ENCODE data around the gene ZNF729.
"Not testable (repeated sequence)": the region's sequence is repeated elsewhere in the genome, so short reads cannot be mapped to it uniquely, and the experiment has no call there.

The ZNF729 gene

GRCh38 chr19:22261596-22261995, 24.6 kb upstream of the ZNF729 start:
- H3K4me3 ChIP-seq: no peak overlapping the region
- TF ChIP-seq CTCF (IDR thresholded peaks at IDR 0.05): no peak
- H3K27ac ChIP-seq: no peak overlapping the region
- H3K9me3 ChIP-seq: peaks cover 0 to 3% (median 0%) of the 10 kb centered on the region in 3 donors
- DNase-seq: no peak
- no peaks in the 10 kb centered on the region for H3K27me3 ChIP-seq
- H3K4me1 ChIP-seq: no peaks in the 10 kb centered on the region
- intact Hi-C loops (cut with DNase I; ENCODE audit: low total_unique reads): no loop called here
- H3K36me3 ChIP-seq: no peaks in the 10 kb centered on the region

- no peak for DNase-seq
- H3K4me3 ChIP-seq: no peak overlapping the region
- no peak overlapping the region for H3K27ac ChIP-seq
- no peaks in the 10 kb centered on the region for H3K36me3 ChIP-seq
- TF ChIP-seq CTCF (IDR thresholded peaks at IDR 0.05): no peak
- H3K4me1 ChIP-seq: no peaks in the 10 kb centered on the region
- H3K27me3 ChIP-seq: no peaks in the 10 kb centered on the region
- intact Hi-C loops (cut with DNase I; ENCODE audit: low total_unique reads): no loop called here
- peaks cover 0 to 3% (median 0%) of the 10 kb centered on the region in 3 donors for H3K9me3 ChIP-seq
These were observed 23.1 kb upstream of the ZNF729 start for GRCh38 chr19:22263121-22263520.

GRCh38 chr19:22321554-22321953, 35.3 kb downstream of the ZNF729 start:
- H3K4me3 ChIP-seq; H3K27me3 ChIP-seq; DNase-seq; H3K4me1 ChIP-seq; intact Hi-C loops (cut with DNase I; ENCODE audit: low total_unique reads); H3K36me3 ChIP-seq; H3K27ac ChIP-seq: not testable (repeated sequence)
- H3K9me3 ChIP-seq: peaks cover 4 to 17% (median 7%) of the 10 kb centered on the region in 3 donors

GRCh38 chr19:22326219-22326618, 40.0 kb downstream of the ZNF729 start:
- H3K4me3 ChIP-seq: no peak overlapping the region
- H3K9me3 ChIP-seq: peaks cover 0 to 11% (median 0%) of the 10 kb centered on the region in 3 donors
- TF ChIP-seq CTCF (IDR thresholded peaks at IDR 0.05): no peak
- no peaks in the 10 kb centered on the region for H3K4me1 ChIP-seq
- H3K27me3 ChIP-seq: no peaks in the 10 kb centered on the region
- H3K27ac ChIP-seq: no peak overlapping the region
- DNase-seq: no peak
- intact Hi-C loops (cut with DNase I; ENCODE audit: low total_unique reads): no loop called here
- H3K36me3 ChIP-seq: no peaks in the 10 kb centered on the region

GRCh38 chr19:22327321-22327720, 41.1 kb downstream of the ZNF729 start:
- no peak overlapping the region for H3K4me3 ChIP-seq
- TF ChIP-seq CTCF (IDR thresholded peaks at IDR 0.05): no peak
- no peaks in the 10 kb centered on the region for H3K4me1 ChIP-seq
- no peaks in the 10 kb centered on the region for H3K36me3 ChIP-seq
- H3K27me3 ChIP-seq: no peaks in the 10 kb centered on the region
- peaks cover 0 to 7% (median 0%) of the 10 kb centered on the region in 3 donors for H3K9me3 ChIP-seq
- DNase-seq: no peak
- intact Hi-C loops (cut with DNase I; ENCODE audit: low total_unique reads): no loop called here
- H3K27ac ChIP-seq: no peak overlapping the region

GRCh38 chr19:22331521-22331920, 45.3 kb downstream of the ZNF729 start:
- Histone ChIP-seq H3K36me3 (no peaks in the 10 kb centered on the region), H3K4me1 (no peaks in the 10 kb centered on the region), H3K27ac (no peak overlapping the region), H3K9me3 (no peaks in the 10 kb centered on the region), H3K4me3 (no peak overlapping the region), H3K27me3 (no peaks in the 10 kb centered on the region)
- intact Hi-C loops (cut with DNase I; ENCODE audit: low total_unique reads): no loop called here
- TF ChIP-seq CTCF (IDR thresholded peaks at IDR 0.05): no peak
- DNase-seq: no peak

Data from tibial artery (tissue), 4 donors.